Natural killer cell (primary cell): ENCODE results near the gene HMHB1. TPM values are rescaled to one million over a fixed set of nuclear protein-coding genes. Genes with fewer than 3 reads are reported as not detected.

Source experiments
- ATAC-seq, 3 donors: fragments of 150-1000 bp in 2 of 3; fragments of 200-7000 bp in 1 of 3; cut with Tn5 transposase; 1 replicate in 1 of 3; 2 replicates in 2 of 3; pipeline ENCODE4 v1.10.0; 2021; ENCODE audit warnings: mild to moderate bottlenecking in 2 of 3, moderate library complexity in 2 of 3
- DNase-seq, 2 donors: peaks; one replicate each; pipeline versions ENCODE4 v3.0.0 to v3.0.0-alpha.2; 2013 to 2021; ENCODE audit warnings: mixed read lengths in 1 of 2
- H3K27ac ChIP-seq: one replicate; pipeline ENCODE4 v1.5.1; 2013; ENCODE audit warnings: mild to moderate bottlenecking, low read length
- H3K27me3 ChIP-seq: one replicate; pipeline ENCODE4 v1.6.1; 2013; ENCODE audit warnings: low read length; ENCODE audit not compliant: control insufficient read depth, insufficient read depth
- H3K36me3 ChIP-seq: one replicate; pipeline ENCODE4 v1.6.1; 2013; ENCODE audit warnings: low read length; ENCODE audit not compliant: control insufficient read depth, insufficient read depth
- H3K4me1 ChIP-seq: one replicate; pipeline ENCODE4 v1.6.1; 2013; ENCODE audit warnings: low read length; ENCODE audit not compliant: control insufficient read depth, insufficient read depth
- H3K4me3 ChIP-seq: one replicate; pipeline ENCODE4 v1.5.1; 2013; ENCODE audit warnings: low read length
- H3K9me3 ChIP-seq: one replicate; pipeline ENCODE4 v1.6.1; 2013; ENCODE audit warnings: low read length; ENCODE audit not compliant: control insufficient read depth, insufficient read depth
- H3K27ac Mint-ChIP-seq, 2 donors: one replicate each; pipeline ENCODE4 v1.8.0; 2022; ENCODE audit warnings: mild to moderate bottlenecking in 2 of 2, mixed read lengths in 2 of 2, moderate library complexity in 1 of 2
- H3K27me3 Mint-ChIP-seq, 2 donors: one replicate each; pipeline ENCODE4 v1.8.0; 2022; ENCODE audit warnings: low read depth in 2 of 2, mixed read lengths in 2 of 2
- H3K36me3 Mint-ChIP-seq: one replicate; pipeline ENCODE4 v1.8.0; 2022; ENCODE audit warnings: mixed read lengths
- H3K4me1 Mint-ChIP-seq, 2 donors: one replicate each; pipeline ENCODE4 v1.8.0; 2022; ENCODE audit warnings: mixed read lengths in 2 of 2
- H3K4me3 Mint-ChIP-seq: one replicate; pipeline ENCODE4 v1.8.0; 2022; ENCODE audit warnings: mild to moderate bottlenecking, moderate library complexity, mixed read lengths
- H3K9me3 Mint-ChIP-seq, 2 donors: one replicate each; pipeline ENCODE4 v1.8.0; 2022; ENCODE audit warnings: mixed read lengths in 2 of 2
- CTCF ChIP-seq: fragments of 200-600 bp; IDR thresholded peaks from one replicate; pipeline ENCODE4 v1.8.0; 2022; ENCODE audit warnings: antibody characterized with exemption
- WGBS: methylation state at CpG from one replicate; pipeline ENCODE4 v1.1.7; 2013; ENCODE audit warnings: missing lambda C conversion rate; ENCODE audit not compliant: insufficient coverage; 5-methylcytosine and 5-hydroxymethylcytosine counted together
- intact Hi-C: fragments of 100-400 bp; cut with micrococcal nuclease; formaldehyde crosslinking; loops from one replicate; pipeline ENCODE4 v1.14.2; 2022
- total RNA-seq, 4 donors: library from RNA; stranded (reverse); fragments of 120-200 nt in 1 of 4; gene quantifications; one replicate each; pipeline versions ENCODE4 v1.2.3 to v1.2.4, GENCODE V29; 2013 to 2022

Gene HMHB1
- not detected for total RNA-seq
- total RNA-seq (2013): not detected

- Histone ChIP-seq H3K4me1 (peaks cover 12% of the 10 kb centered on the region), H3K27me3 (no peaks in the 10 kb centered on the region), H3K9me3 (no peaks in the 10 kb centered on the region), H3K36me3 (no peaks in the 10 kb centered on the region), H3K4me3 (no peak within 1 kb of the TSS), H3K27ac (no peak within 1 kb of the TSS)
- peak in 1 of 3 donors; percentile 29 for ATAC-seq
- WGBS: 19% methylated on average over 16 of the region's 16 CpGs
- Mint-ChIP-seq H3K4me3 (peak within 1 kb of the TSS; percentile 40), H3K9me3 (no peaks in the 10 kb centered on the region), H3K27ac (peak within 1 kb of the TSS in 1 of 2 donors; percentile 21), H3K4me1 (peaks cover 14 to 15% of the 10 kb centered on the region in 2 donors), H3K27me3 (peaks cover 2 to 9% of the 10 kb centered on the region in 2 donors), H3K36me3 (no peaks in the 10 kb centered on the region)
- no peak for TF ChIP-seq CTCF
- no peak for DNase-seq
- intact Hi-C loops: no loop called here
Measured at GRCh38 chr5:143812085-143812705, at the start of gene HMHB1. Gene HMHB1 (plus strand): TSS chr5:143812161.

GRCh38 chr5:143762636-143763220 is 49.2 kb upstream of the HMHB1 start:
- Mint-ChIP-seq H3K4me1 (no peaks in the 10 kb centered on the region), H3K27ac (no peak overlapping the region), H3K27me3 (peaks cover 13 to 20% of the 10 kb centered on the region in 2 donors), H3K36me3 (no peaks in the 10 kb centered on the region), H3K4me3 (no peak overlapping the region), H3K9me3 (peaks cover 0 to 2% of the 10 kb centered on the region in 2 donors)
- intact Hi-C loops: no loop called here
- ATAC-seq (no peak), DNase-seq (no peak)
- Histone ChIP-seq H3K9me3 (no peaks in the 10 kb centered on the region), H3K4me1 (no peaks in the 10 kb centered on the region), H3K27me3 (no peaks in the 10 kb centered on the region), H3K4me3 (no peak overlapping the region), H3K27ac (no peak overlapping the region), H3K36me3 (no peaks in the 10 kb centered on the region)
- WGBS: 99% methylated on average over 5 of the region's 5 CpGs
- TF ChIP-seq CTCF: no peak

GRCh38 chr5:143767162-143767561 is 44.8 kb upstream of the HMHB1 start:
- DNase-seq (no peak), ATAC-seq (no peak)
- Mint-ChIP-seq H3K4me3 (no peak overlapping the region), H3K9me3 (no peaks in the 10 kb centered on the region), H3K27me3 (peaks cover 16 to 28% of the 10 kb centered on the region in 2 donors), H3K36me3 (no peaks in the 10 kb centered on the region), H3K4me1 (no peaks in the 10 kb centered on the region), H3K27ac (no peak overlapping the region)
- Histone ChIP-seq H3K4me1 (no peaks in the 10 kb centered on the region), H3K27ac (no peak overlapping the region), H3K4me3 (no peak overlapping the region), H3K27me3 (no peaks in the 10 kb centered on the region), H3K36me3 (no peaks in the 10 kb centered on the region), H3K9me3 (no peaks in the 10 kb centered on the region)
- WGBS: 89% methylated on average over 3 of the region's 3 CpGs
- TF ChIP-seq CTCF: no peak
- intact Hi-C loops: no loop called here
